HCT116 (cell line): Measurements from ENCODE around the gene CERS6. TPM values are rescaled to one million over a fixed set of nuclear protein-coding genes. Genes with fewer than 3 reads are reported as not detected.

ENCODE experiments used
- ATAC-seq: fragments of 200-7000 bp; cut with Tn5 transposase; 2 replicates; pipeline ENCODE4 v1.9.1; 2020; ENCODE audit warnings: mild to moderate bottlenecking, moderate library complexity
- BruUV-seq: library from RNA; stranded (reverse); fragments of 400-500 nt; replicated peaks from 2 replicates; lab custom pipeline; 2021; lab: Mats Ljungman, UMichigan
- CTCF ChIA-PET: fragments of 300-600 bp; sonication (Branson Sonifier 250); formaldehyde crosslinking; loops from one replicate; lab custom pipeline; 2021; ENCODE audit warnings: antibody characterized with exemption; lab: Charles Lee
- POLR2A ChIA-PET: fragments of 300-600, 350-600 bp; sonication (Branson Sonifier 250); formaldehyde crosslinking; loops from one replicate; lab custom pipeline; 2021; ENCODE audit warnings: antibody characterized with exemption; lab: Charles Lee
- RAD21 ChIA-PET, 2 experiments: fragments of 300-600 bp; sonication (Branson Sonifier 250); formaldehyde crosslinking; loops; one replicate each; lab custom pipeline; 2023; ENCODE audit warnings: low total read pairs in 2 of 2; ENCODE audit not compliant: uncharacterized antibody in 2 of 2, unreplicated experiment in 2 of 2, low non-redundant PET in 1 of 2; lab: Charles Lee
- DNase-seq: peaks from one replicate; pipeline ENCODE4 v3.0.0-alpha.2; 2010; ENCODE audit warnings: low read depth, low spot score
- H2AFZ ChIP-seq: fragments of 200-600 bp; shearing (Covaris generic), sonication (generic); 2 replicates; pipeline ENCODE4 v1.6.1; 2017; ENCODE audit warnings: low read depth, mixed run types, mixed read lengths, antibody characterized with exemption, low read length; ENCODE audit not compliant: poor library complexity, severe bottlenecking
- H3K27ac ChIP-seq: 2 replicates; pipeline ENCODE4 v1.5.1; 2012; ENCODE audit warnings: low read depth, low read length
- H3K27me3 ChIP-seq: fragments of 200-600 bp; sonication (generic); 2 replicates; pipeline ENCODE4 v1.6.1; 2016; ENCODE audit warnings: mixed run types, low read length, mixed read lengths; ENCODE audit not compliant: insufficient read depth
- H3K36me3 ChIP-seq, 2 experiments: fragments of 200-500 bp in 1 of 2; fragments of 200-600 bp in 1 of 2; sonication (Bioruptor generic) in 1 of 2; sonication (generic) in 1 of 2; 2 replicates each; pipeline versions ENCODE4 v1.5.1 to v1.6.1; 2014 to 2016; ENCODE audit warnings: low read length in 2 of 2, inconsistent platforms in 1 of 2, mixed read lengths in 1 of 2, mixed run types in 1 of 2; ENCODE audit not compliant: insufficient read depth in 2 of 2, control insufficient read depth in 1 of 2
- H3K4me1 ChIP-seq, 2 experiments: fragments of 200-600 bp in 1 of 2; sonication (generic) in 1 of 2; 2 replicates each; pipeline versions ENCODE4 v1.5.1 to v1.6.1; 2012 to 2017; ENCODE audit warnings: low read length in 2 of 2, inconsistent platforms in 1 of 2, mild to moderate bottlenecking in 1 of 2, mixed read lengths in 1 of 2, mixed run types in 1 of 2, moderate library complexity in 1 of 2; ENCODE audit not compliant: insufficient read depth in 2 of 2, control insufficient read depth in 1 of 2
- H3K4me2 ChIP-seq: fragments of 200-600 bp; sonication (generic); 2 replicates; pipeline ENCODE4 v1.6.1; 2017; ENCODE audit warnings: mixed run types, low read length, mixed read lengths
- H3K4me3 ChIP-seq, 2 experiments: fragments of 200-600 bp in 1 of 2; sonication (generic) in 1 of 2; replicated peaks in 1 of 2; 2 replicates each; pipeline ENCODE4 v1.5.1; 2011 to 2016; ENCODE audit warnings: low read length in 2 of 2, control low read depth in 1 of 2, low read depth in 1 of 2, mild to moderate bottlenecking in 1 of 2, mixed read lengths in 1 of 2, mixed run types in 1 of 2
- H3K79me2 ChIP-seq: fragments of 200-600 bp; sonication (generic); 2 replicates; pipeline ENCODE4 v1.6.1; 2017; ENCODE audit warnings: mild to moderate bottlenecking, mixed run types, low read length, moderate library complexity, mixed read lengths; ENCODE audit not compliant: insufficient read depth
- H3K9ac ChIP-seq: fragments of 200-600 bp; sonication (generic); 2 replicates; pipeline ENCODE4 v1.6.1; 2016; ENCODE audit warnings: low read length, mixed read lengths
- H3K9me2 ChIP-seq: fragments of 200-600 bp; sonication (generic), shearing (Covaris generic); 2 replicates; pipeline ENCODE4 v1.6.1; 2017; ENCODE audit warnings: mixed run types, mild to moderate bottlenecking, moderate library complexity; ENCODE audit not compliant: insufficient read depth
- H3K9me3 ChIP-seq, 2 experiments: fragments of 200-500 bp in 1 of 2; fragments of 200-600 bp in 1 of 2; sonication (Bioruptor generic) in 1 of 2; sonication (generic) in 1 of 2; 2 replicates each; pipeline ENCODE4 v1.6.1; 2014 to 2017; ENCODE audit warnings: low read length in 2 of 2, mixed read lengths in 2 of 2, inconsistent platforms in 1 of 2, low read depth in 1 of 2, mild to moderate bottlenecking in 1 of 2, mixed run types in 1 of 2, moderate library complexity in 1 of 2; ENCODE audit not compliant: control insufficient read depth in 1 of 2, insufficient read depth in 1 of 2
- H4K20me1 ChIP-seq: fragments of 200-600 bp; sonication (generic), shearing (Covaris generic); 2 replicates; pipeline ENCODE4 v1.6.1; 2017; ENCODE audit warnings: mixed run types, mild to moderate bottlenecking, moderate library complexity; ENCODE audit not compliant: insufficient read depth
- CBX3 ChIP-seq: IDR thresholded peaks from 2 replicates; pipeline ENCODE4 v1.6.1; 2012; ENCODE audit warnings: low read depth
- CEBPB ChIP-seq: IDR thresholded peaks from 2 replicates; pipeline ENCODE4 v1.6.1; 2012; ENCODE audit warnings: low read depth
- CTCF ChIP-seq, 3 experiments: fragments of 200-600 bp in 1 of 3; sonication (generic) in 1 of 3; IDR thresholded peaks in 2 of 3; conservative IDR thresholded peaks in 1 of 3; 2 replicates each; pipeline ENCODE4 v1.5.1; 2012 to 2017; ENCODE audit warnings: low read depth in 2 of 3, low read length in 2 of 3, antibody characterized with exemption in 1 of 3, borderline replicate concordance in 1 of 3, control low read depth in 1 of 3, mild to moderate bottlenecking in 1 of 3, mixed read lengths in 1 of 3, mixed run types in 1 of 3, moderate library complexity in 1 of 3; ENCODE audit not compliant: insufficient read depth in 1 of 3
- EGR1 ChIP-seq: IDR thresholded peaks from 2 replicates; pipeline ENCODE4 v1.6.1; 2012; ENCODE audit warnings: low read depth
- ELF1 ChIP-seq: IDR thresholded peaks from 2 replicates; pipeline ENCODE4 v1.6.1; 2012; ENCODE audit warnings: low read depth, borderline replicate concordance
- EZH2 ChIP-seq: fragments of 200-600 bp; sonication (generic); IDR thresholded peaks from 2 replicates; pipeline ENCODE4 v1.6.1; 2017; ENCODE audit warnings: antibody characterized with exemption, mixed run types
- EZH2phosphoT487 ChIP-seq: fragments of 200-600 bp; IDR thresholded peaks from 2 replicates; pipeline ENCODE4 v1.6.1; 2018; ENCODE audit warnings: antibody characterized with exemption, borderline replicate concordance
- FOSL1 ChIP-seq: IDR thresholded peaks from 2 replicates; pipeline ENCODE4 v1.6.1; 2012; ENCODE audit warnings: low read depth
- JUND ChIP-seq: IDR thresholded peaks from 2 replicates; pipeline ENCODE4 v1.6.1; 2012
- POLR2A ChIP-seq: IDR thresholded peaks from 2 replicates; pipeline ENCODE4 v1.7.0; 2011; ENCODE audit warnings: borderline replicate concordance; ENCODE audit not compliant: insufficient read depth, insufficient read length; ENCODE audit errors: extremely low read depth
- POLR2AphosphoS5 ChIP-seq: IDR thresholded peaks from 2 replicates; pipeline ENCODE4 v1.6.1; 2011; ENCODE audit warnings: mild to moderate bottlenecking, low read depth, low read length, moderate library complexity
- RAD21 ChIP-seq: IDR thresholded peaks from 2 replicates; pipeline ENCODE4 v1.6.1; 2012; ENCODE audit warnings: low read depth, mild to moderate bottlenecking
- SIN3A ChIP-seq: IDR thresholded peaks from 2 replicates; pipeline ENCODE4 v1.6.1; 2012; ENCODE audit warnings: low read depth
- SP1 ChIP-seq: IDR thresholded peaks from 2 replicates; pipeline ENCODE4 v1.6.1; 2012; ENCODE audit warnings: low read depth
- SRF ChIP-seq: IDR thresholded peaks from 2 replicates; pipeline ENCODE4 v1.6.1; 2012; ENCODE audit warnings: low read depth
- TCF7L2 ChIP-seq: IDR thresholded peaks from 2 replicates; pipeline ENCODE4 v1.7.0; 2011; ENCODE audit warnings: borderline replicate concordance, inconsistent platforms; ENCODE audit not compliant: insufficient read depth, insufficient read length; ENCODE audit errors: extremely low read depth
- YY1 ChIP-seq: IDR thresholded peaks from 2 replicates; pipeline ENCODE4 v1.6.1; 2011; ENCODE audit warnings: low read length, low read depth, moderate library complexity, mild to moderate bottlenecking; ENCODE audit not compliant: insufficient replicate concordance; ENCODE audit errors: extremely low read depth
- ZBTB33 ChIP-seq: IDR thresholded peaks from 2 replicates; pipeline ENCODE4 v1.6.1; 2011; ENCODE audit warnings: mild to moderate bottlenecking, low read length, moderate library complexity; ENCODE audit not compliant: insufficient replicate concordance; ENCODE audit errors: extremely low read depth
- ZNF274 ChIP-seq: fragments of 200-500 bp; sonication (Bioruptor generic); IDR thresholded peaks from 2 replicates; pipeline ENCODE4 v1.6.1; 2014; ENCODE audit warnings: mild to moderate bottlenecking, low read depth, low read length, inconsistent platforms
- intact Hi-C: fragments of 100-400 bp; cut with micrococcal nuclease; formaldehyde crosslinking; loops from 2 replicates; pipeline ENCODE4 v1.10.0; 2022
- total RNA-seq: library from RNA; stranded (reverse); gene quantifications from one replicate; pipeline ENCODE4 v1.2.1, GENCODE V29; 2021; ENCODE audit not compliant: unreplicated experiment

The CERS6 gene
- total RNA-seq, 1 experiment from 2014 or later, result 37.0 TPM

- no peaks in the 10 kb centered on the region; the same call in 1 of the 2 replicates for H4K20me1 ChIP-seq
- H3K4me2 ChIP-seq, result no peak overlapping the region
- no peaks in the 10 kb centered on the region for H3K36me3 ChIP-seq
- H2AFZ ChIP-seq, result no peak overlapping the region
- no peaks in the 10 kb centered on the region for H3K9me2 ChIP-seq
- no peak for DNase-seq
- H3K27me3 ChIP-seq, result no peaks in the 10 kb centered on the region
- no peak overlapping the region for H3K4me3 ChIP-seq
- peaks cover 0 to 3% of the 10 kb centered on the region in 2 experiments; a peak in 1 of 4 replicates for H3K4me1 ChIP-seq
- no peak for ATAC-seq
- H3K79me2 ChIP-seq, result no peaks in the 10 kb centered on the region
- ChIA-PET CTCF (no interaction called here), POLR2A (no interaction called here), RAD21 (no interaction called here)
- H3K9me3 ChIP-seq, result no peaks in the 10 kb centered on the region
- TF ChIP-seq SRF (no peak), EGR1 (no peak)
- no peak overlapping the region for H3K9ac ChIP-seq
- intact Hi-C loops, result no loop called here
- no TSS peak for BruUV-seq
- no peak overlapping the region for H3K27ac ChIP-seq
Observed at GRCh38 chr2:168726375-168726774, 270.3 kb downstream of the CERS6 start.

GRCh38 chr2:168727904-168728470, 271.9 kb downstream of the CERS6 start:
- no peaks in the 10 kb centered on the region for H3K9me2 ChIP-seq
- no peak overlapping the region for H3K27ac ChIP-seq
- H3K9ac ChIP-seq, result no peak overlapping the region
- H3K79me2 ChIP-seq, result no peaks in the 10 kb centered on the region
- H4K20me1 ChIP-seq, result no peaks in the 10 kb centered on the region; the same call in 1 of the 2 replicates
- no peaks in the 10 kb centered on the region for H3K27me3 ChIP-seq
- ChIA-PET POLR2A (no interaction called here), RAD21 (no interaction called here), CTCF (no interaction called here)
- no peaks in the 10 kb centered on the region for H3K9me3 ChIP-seq
- H3K36me3 ChIP-seq, result no peaks in the 10 kb centered on the region
- no peak overlapping the region for H3K4me2 ChIP-seq
- ATAC-seq, result no peak
- BruUV-seq, result no TSS peak
- intact Hi-C loops, result no loop called here
- H2AFZ ChIP-seq, result no peak overlapping the region
- DNase-seq, result no peak
- peaks cover 0 to 3% of the 10 kb centered on the region in 2 experiments; a peak in 1 of 4 replicates for H3K4me1 ChIP-seq
- no peak overlapping the region for H3K4me3 ChIP-seq
- TF ChIP-seq EZH2phosphoT487 (no peak), SIN3A (no peak), EZH2 (no peak), FOSL1 (no peak), EGR1 (no peak), CTCF (IDR thresholded peaks at IDR 0.05 in 2 of 3, conservative IDR thresholded peaks at IDR 0.05 in 1 of 3; ENCODE audit: borderline replicate concordance in 1 of 3, insufficient read depth in 1 of 3, low read depth in 2 of 3, low read length in 2 of 3) (no peak), YY1 (no peak), POLR2AphosphoS5 (no peak), ZNF274 (no peak), JUND (no peak), POLR2A (no peak), SP1 (no peak), ELF1 (no peak), CBX3 (no peak), ZBTB33 (no peak), CEBPB (no peak), TCF7L2 (no peak), RAD21 (no peak)
